ENCODE results near the gene CRACDL.

CRACDL gene

GRCh38 chr2:98750593-98751282, 185.3 kb downstream of the CRACDL start:
- no peak for DNase-seq (ENCODE audit: low spot score)

GRCh38 chr2:98749066-98749450, 187.0 kb downstream of the CRACDL start:
- no peak for DNase-seq (ENCODE audit: low spot score)

- no peak for DNase-seq (ENCODE audit: low spot score)
Observed at GRCh38 chr2:98748292-98749065, 187.5 kb downstream of the CRACDL start.

GRCh38 chr2:98747888-98748287, 188.1 kb downstream of the CRACDL start:
- DNase-seq (ENCODE audit: low spot score): no peak

- no peak for DNase-seq (ENCODE audit: low spot score)
Observed at GRCh38 chr2:98746426-98746825, 189.6 kb downstream of the CRACDL start.

- no peak for DNase-seq (ENCODE audit: low spot score)
Observed at GRCh38 chr2:98744595-98744994, 191.4 kb downstream of the CRACDL start.
